Mucosa of descending colon (tissue), 3 donors: ENCODE data around the gene ZNF443. TPM values are rescaled to one million over a fixed set of nuclear protein-coding genes. Genes with fewer than 3 reads are reported as not detected.

Source experiments
- ATAC-seq: fragments of 200-7000 bp; cut with Tn5 transposase; one replicate; pipeline ENCODE4 v1.9.1; 2020; ENCODE audit warnings: mild to moderate bottlenecking, moderate library complexity
- DNase-seq, 3 donors: peaks; one replicate each; pipeline ENCODE4 v3.0.0-alpha.2; 2020
- H3K36me3 ChIP-seq: fragments of 200-600 bp; one replicate; pipeline ENCODE4 v1.8.0; 2021; ENCODE audit warnings: low read depth, mild to moderate bottlenecking
- H3K4me1 ChIP-seq: fragments of 200-600 bp; one replicate; pipeline ENCODE4 v1.8.0; 2021; ENCODE audit warnings: low read depth, mild to moderate bottlenecking
- H3K4me3 ChIP-seq: fragments of 200-600 bp; one replicate; pipeline ENCODE4 v1.8.0; 2021; ENCODE audit warnings: mild to moderate bottlenecking
- H3K9me3 ChIP-seq: fragments of 200-600 bp; one replicate; pipeline ENCODE4 v1.8.0; 2021; ENCODE audit warnings: mild to moderate bottlenecking
- intact Hi-C, 2 donors: fragments of 100-400 bp; cut with DNase I in 1 of 2; cut with micrococcal nuclease in 1 of 2; formaldehyde crosslinking; loops; one replicate each; pipeline versions ENCODE4 v1.11.0 to v1.11.1; 2022; cut with DNase I, micrococcal nuclease
- total RNA-seq, 3 donors: library from RNA; stranded (reverse); fragmentation: NEBNext Ultra II Directional in 2 of 3; extraction: Animal tissue kit (Norgen Biotek cat#: 25700) in 2 of 3; gene quantifications; one replicate each; pipeline versions ENCODE4 v1.2.1 to v1.2.4, GENCODE V29; 2021 to 2023
- TF ChIP-seq, protein P1 (sequence below): fragments of 200-600 bp; IDR thresholded peaks from one replicate; pipeline ENCODE4 v1.8.0; 2022; ENCODE audit warnings: antibody characterized with exemption, mild to moderate bottlenecking
- donor health status: DM: no; HTN: no; CAD: no; lungs with moderate emphysema.
- donor health status: DM: no; HTN: no; CAD: no.
- donor health status: DM: no; HTN: yes; CAD: no.

ZNF443 gene
- total RNA-seq, 3 donors from 2014 or later = 5.8 to 7.7 (median 7.3) TPM

- Histone ChIP-seq H3K9me3 (peaks cover 58% of the 10 kb centered on the region), H3K4me3 (no peak overlapping the region), H3K36me3 (no peaks in the 10 kb centered on the region), H3K4me1 (no peaks in the 10 kb centered on the region)
- intact Hi-C loops = no loop called here
- TF ChIP-seq, protein P1, sequence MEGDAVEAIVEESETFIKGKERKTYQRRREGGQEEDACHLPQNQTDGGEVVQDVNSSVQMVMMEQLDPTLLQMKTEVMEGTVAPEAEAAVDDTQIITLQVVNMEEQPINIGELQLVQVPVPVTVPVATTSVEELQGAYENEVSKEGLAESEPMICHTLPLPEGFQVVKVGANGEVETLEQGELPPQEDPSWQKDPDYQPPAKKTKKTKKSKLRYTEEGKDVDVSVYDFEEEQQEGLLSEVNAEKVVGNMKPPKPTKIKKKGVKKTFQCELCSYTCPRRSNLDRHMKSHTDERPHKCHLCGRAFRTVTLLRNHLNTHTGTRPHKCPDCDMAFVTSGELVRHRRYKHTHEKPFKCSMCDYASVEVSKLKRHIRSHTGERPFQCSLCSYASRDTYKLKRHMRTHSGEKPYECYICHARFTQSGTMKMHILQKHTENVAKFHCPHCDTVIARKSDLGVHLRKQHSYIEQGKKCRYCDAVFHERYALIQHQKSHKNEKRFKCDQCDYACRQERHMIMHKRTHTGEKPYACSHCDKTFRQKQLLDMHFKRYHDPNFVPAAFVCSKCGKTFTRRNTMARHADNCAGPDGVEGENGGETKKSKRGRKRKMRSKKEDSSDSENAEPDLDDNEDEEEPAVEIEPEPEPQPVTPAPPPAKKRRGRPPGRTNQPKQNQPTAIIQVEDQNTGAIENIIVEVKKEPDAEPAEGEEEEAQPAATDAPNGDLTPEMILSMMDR = no peak
- DNase-seq (no peak), ATAC-seq (no peak)
Measured at GRCh38 chr19:12380444-12380737, 60.4 kb downstream of the ZNF443 start.

- DNase-seq (no peak), ATAC-seq (no peak)
- Histone ChIP-seq H3K4me1 (no peaks in the 10 kb centered on the region), H3K4me3 (no peak overlapping the region), H3K9me3 (peaks cover 58% of the 10 kb centered on the region), H3K36me3 (no peaks in the 10 kb centered on the region)
- intact Hi-C loops = no loop called here
- TF ChIP-seq, protein P1 = no peak
Measured at GRCh38 chr19:12379732-12380443, 60.9 kb downstream of the ZNF443 start.

Other genes with a start within 250 kb of the ZNF443 start
- 10 to 100 TPM; 17.8 to 22.8 (median 21.7) TPM for gene ZNF44, start 146.1 kb downstream of the ZNF443 start, total RNA-seq
- gene ZNF563, start 107.4 kb downstream of the ZNF443 start, total RNA-seq = 1 to 10 TPM; 2.7 to 4.1 (median 4.0) TPM
- 1 to 10 TPM; 2.2 to 3.9 (median 2.5) TPM for gene ZNF442, start 75.3 kb downstream of the ZNF443 start, total RNA-seq
- 1 to 10 TPM; 6.0 to 7.4 (median 7.3) TPM for gene ZNF799, start 39.8 kb downstream of the ZNF443 start, total RNA-seq
- gene ZNF709, start 43.8 kb upstream of the ZNF443 start, total RNA-seq = 1 to 10 TPM; 1.2 to 3.3 (median 1.8) TPM
- gene ZNF564, start 110.5 kb upstream of the ZNF443 start, total RNA-seq = 10 to 100 TPM; 13.9 to 22.5 (median 21.2) TPM
- 10 to 100 TPM in 1 of 3 donors, 1 to 10 TPM in 2; 8.6 to 11.3 (median 8.8) TPM for gene ZNF490, start 169.8 kb upstream of the ZNF443 start, total RNA-seq
- 10 to 100 TPM; 22.5 to 29.7 (median 26.9) TPM for gene ZNF791, start 169.9 kb upstream of the ZNF443 start, total RNA-seq
- 100 to 1,000 TPM in 1 of 3 donors, 10 to 100 TPM in 2; 92.7 to 104 (median 96.6) TPM for gene MAN2B1, start 225.7 kb upstream of the ZNF443 start, total RNA-seq
- 10 to 100 TPM in 1 of 3 donors, 1 to 10 TPM in 2; 6.4 to 13.4 (median 7.4) TPM for gene WDR83, start 225.8 kb upstream of the ZNF443 start, total RNA-seq
- 10 to 100 TPM; 71.4 to 91.4 (median 88.9) TPM for gene DHPS, start 240.9 kb upstream of the ZNF443 start, total RNA-seq
- not detected for gene GNG14, start 247.0 kb upstream of the ZNF443 start, total RNA-seq